Measurements from ENCODE around the gene CCL25. TPM values are rescaled to one million over a fixed set of nuclear protein-coding genes. Genes with fewer than 3 reads are reported as not detected.

The CCL25 gene
- total RNA-seq, 6 donors from 2014 or later = not detected

- no peak overlapping the region for H3K4me3 ChIP-seq
- WGBS, 2 donors = 70 to 77% methylated on average over 6 to 11 of the region's 12 CpGs
- TF ChIP-seq POLR2A (IDR thresholded peaks at IDR 0.05) = no peak
- no peak for TF ChIP-seq POLR2AphosphoS5 (IDR thresholded peaks at IDR 0.05)
- no peak for TF ChIP-seq CTCF (IDR thresholded peaks at IDR 0.05)
- TF ChIP-seq EP300 (IDR thresholded peaks at IDR 0.05) = no peak
- no peaks in the 10 kb centered on the region for H3K27me3 ChIP-seq
- no peak overlapping the region for H3K27ac ChIP-seq
- H3K9me3 ChIP-seq = no peaks in the 10 kb centered on the region
- no peak for DNase-seq
- H3K4me1 ChIP-seq = peaks cover 0 to 3% (median 0%) of the 10 kb centered on the region in 4 donors
- no peaks in the 10 kb centered on the region for H3K36me3 ChIP-seq
- ATAC-seq (ENCODE audit: low FRiP score in 2 of 2) = no peak
Measured at GRCh38 chr19:8109455-8109854, 56.9 kb downstream of the CCL25 start.

GRCh38 chr19:8109890-8110662 is 57.5 kb downstream of the CCL25 start:
- 93 to 95% methylated on average over 7 of the region's 7 CpGs for WGBS, 2 donors
- DNase-seq = no peak

GRCh38 chr19:8110931-8111330 is 58.4 kb downstream of the CCL25 start:
- H3K27me3 ChIP-seq = no peaks in the 10 kb centered on the region
- H3K4me1 ChIP-seq = peaks cover 0 to 3% (median 0%) of the 10 kb centered on the region in 4 donors
- DNase-seq (no peak), ATAC-seq (ENCODE audit: low FRiP score in 2 of 2) (no peak)
- H3K4me3 ChIP-seq = no peak overlapping the region
- no peak for TF ChIP-seq POLR2A (IDR thresholded peaks at IDR 0.05)
- no peak for TF ChIP-seq CTCF (IDR thresholded peaks at IDR 0.05)
- no peak for TF ChIP-seq EP300 (IDR thresholded peaks at IDR 0.05)
- TF ChIP-seq POLR2AphosphoS5 (IDR thresholded peaks at IDR 0.05) = no peak
- no peak overlapping the region for H3K27ac ChIP-seq
- 95 to 96% methylated on average over 10 to 14 of the region's 16 CpGs for WGBS, 2 donors
- no peaks in the 10 kb centered on the region for H3K9me3 ChIP-seq
- H3K36me3 ChIP-seq = no peaks in the 10 kb centered on the region

More at GRCh38 chr19:8109890-8110662, 57.5 kb downstream of the CCL25 start:
- Histone ChIP-seq H3K9me3 (no peaks in the 10 kb centered on the region), H3K27ac (no peak overlapping the region), H3K27me3 (no peaks in the 10 kb centered on the region), H3K4me1 (peaks cover 0 to 3% (median 0%) of the 10 kb centered on the region in 4 donors), H3K36me3 (no peaks in the 10 kb centered on the region), H3K4me3 (no peak overlapping the region)
- TF ChIP-seq CTCF (IDR thresholded peaks at IDR 0.05) (no peak), POLR2AphosphoS5 (IDR thresholded peaks at IDR 0.05) (no peak), POLR2A (IDR thresholded peaks at IDR 0.05) (no peak), EP300 (IDR thresholded peaks at IDR 0.05) (no peak)
- ATAC-seq (ENCODE audit: low FRiP score in 2 of 2) = no peak

- 87 to 92% methylated on average over 11 to 14 of the region's 16 CpGs for WGBS, 2 donors
- DNase-seq = no peak
- H3K4me1 ChIP-seq = peaks cover 0 to 3% (median 0%) of the 10 kb centered on the region in 4 donors
Measured at GRCh38 chr19:8111376-8111775, 58.8 kb downstream of the CCL25 start.

More at GRCh38 chr19:8111376-8111775, 58.8 kb downstream of the CCL25 start:
- no peak overlapping the region for H3K27ac ChIP-seq
- no peaks in the 10 kb centered on the region for H3K36me3 ChIP-seq
- ATAC-seq (ENCODE audit: low FRiP score in 2 of 2) = no peak
- TF ChIP-seq CTCF (IDR thresholded peaks at IDR 0.05) (no peak), EP300 (IDR thresholded peaks at IDR 0.05) (no peak), POLR2A (IDR thresholded peaks at IDR 0.05) (no peak), POLR2AphosphoS5 (IDR thresholded peaks at IDR 0.05) (no peak)
- H3K4me3 ChIP-seq = no peak overlapping the region
- H3K9me3 ChIP-seq = no peaks in the 10 kb centered on the region
- no peaks in the 10 kb centered on the region for H3K27me3 ChIP-seq

Other genes starting within 250 kb of the CCL25 start
- gene EVI5L, start 222.5 kb upstream of the CCL25 start, total RNA-seq = 10 to 100 TPM; 12.0 to 24.1 (median 15.6) TPM
- 1 to 10 TPM in 5 of 6 donors, under 1 TPM in 1; 0.46 to 9.4 (median 2.7) TPM for gene PRR36, start 178.4 kb upstream of the CCL25 start, total RNA-seq
- gene LRRC8E, start 164.2 kb upstream of the CCL25 start, total RNA-seq = 10 to 100 TPM in 1 of 6 donors, 1 to 10 TPM in 5; 1.0 to 11.7 (median 6.9) TPM
- gene MAP2K7, start 148.9 kb upstream of the CCL25 start, total RNA-seq = 10 to 100 TPM; 21.1 to 61.8 (median 33.0) TPM
- gene TGFBR3L, start 137.9 kb upstream of the CCL25 start, total RNA-seq = 1 to 10 TPM in 1 of 6 donors, under 1 TPM in 1, not detected in 4; 0.37 to 1.1 TPM
- 10 to 100 TPM in 5 of 6 donors, 1 to 10 TPM in 1; 5.2 to 28.0 (median 19.2) TPM for gene SNAPC2, start 132.4 kb upstream of the CCL25 start, total RNA-seq
- gene CTXN1, start 126.6 kb upstream of the CCL25 start, total RNA-seq = 10 to 100 TPM in 3 of 6 donors, 1 to 10 TPM in 3; 1.2 to 28.3 (median 13.4) TPM
- gene TIMM44, start 109.1 kb upstream of the CCL25 start, total RNA-seq = 10 to 100 TPM; 39.8 to 83.2 (median 52.7) TPM
- gene ELAVL1, start 47.1 kb upstream of the CCL25 start, total RNA-seq = 10 to 100 TPM; 21.0 to 71.1 (median 36.1) TPM
- 100 to 1,000 TPM in 1 of 6 donors, 10 to 100 TPM in 1, 1 to 10 TPM in 3, under 1 TPM in 1; 0.10 to 106 (median 8.0) TPM for gene FBN3, start 96.8 kb downstream of the CCL25 start, total RNA-seq
- 100 to 1,000 TPM in 1 of 6 donors, 10 to 100 TPM in 5; 55.5 to 131 (median 63.8) TPM for gene CERS4, start 156.6 kb downstream of the CCL25 start, total RNA-seq

All from upper lobe of left lung (tissue), 6 donors.